OCI-LY7 (cell line): ENCODE measurements around the gene E2F6.

ENCODE experiments used
- EZH2phosphoT487 ChIP-seq: fragments of 200-600 bp; sonication (generic); IDR thresholded peaks from 2 replicates; pipeline ENCODE4 v1.6.1; 2018; ENCODE audit warnings: low read depth, borderline replicate concordance, mild to moderate bottlenecking, mixed run types, antibody characterized with exemption, low read length, moderate library complexity, mixed read lengths
- TF ChIP-seq, protein P1 (sequence below): fragments of 200-600 bp; sonication (generic); conservative IDR thresholded peaks from 2 replicates; pipeline ENCODE4 v1.5.1; 2014; ENCODE audit warnings: mild to moderate bottlenecking, antibody characterized with exemption, low read length, moderate library complexity, mixed read lengths

- TF ChIP-seq, protein P1, sequence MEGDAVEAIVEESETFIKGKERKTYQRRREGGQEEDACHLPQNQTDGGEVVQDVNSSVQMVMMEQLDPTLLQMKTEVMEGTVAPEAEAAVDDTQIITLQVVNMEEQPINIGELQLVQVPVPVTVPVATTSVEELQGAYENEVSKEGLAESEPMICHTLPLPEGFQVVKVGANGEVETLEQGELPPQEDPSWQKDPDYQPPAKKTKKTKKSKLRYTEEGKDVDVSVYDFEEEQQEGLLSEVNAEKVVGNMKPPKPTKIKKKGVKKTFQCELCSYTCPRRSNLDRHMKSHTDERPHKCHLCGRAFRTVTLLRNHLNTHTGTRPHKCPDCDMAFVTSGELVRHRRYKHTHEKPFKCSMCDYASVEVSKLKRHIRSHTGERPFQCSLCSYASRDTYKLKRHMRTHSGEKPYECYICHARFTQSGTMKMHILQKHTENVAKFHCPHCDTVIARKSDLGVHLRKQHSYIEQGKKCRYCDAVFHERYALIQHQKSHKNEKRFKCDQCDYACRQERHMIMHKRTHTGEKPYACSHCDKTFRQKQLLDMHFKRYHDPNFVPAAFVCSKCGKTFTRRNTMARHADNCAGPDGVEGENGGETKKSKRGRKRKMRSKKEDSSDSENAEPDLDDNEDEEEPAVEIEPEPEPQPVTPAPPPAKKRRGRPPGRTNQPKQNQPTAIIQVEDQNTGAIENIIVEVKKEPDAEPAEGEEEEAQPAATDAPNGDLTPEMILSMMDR: no peak
- TF ChIP-seq EZH2phosphoT487: no peak
Measured at GRCh38 chr2:11397513-11397912, 68.4 kb downstream of the E2F6 start.
